Amygdala (tissue), 56 donors: ENCODE measurements around the gene TMEM9.

Experiments
- DNase-seq, 56 donors: peaks; one replicate each; lab custom pipeline; 2025; lab: John Stamatoyannopoulos, UW

TMEM9 gene

DNA sequence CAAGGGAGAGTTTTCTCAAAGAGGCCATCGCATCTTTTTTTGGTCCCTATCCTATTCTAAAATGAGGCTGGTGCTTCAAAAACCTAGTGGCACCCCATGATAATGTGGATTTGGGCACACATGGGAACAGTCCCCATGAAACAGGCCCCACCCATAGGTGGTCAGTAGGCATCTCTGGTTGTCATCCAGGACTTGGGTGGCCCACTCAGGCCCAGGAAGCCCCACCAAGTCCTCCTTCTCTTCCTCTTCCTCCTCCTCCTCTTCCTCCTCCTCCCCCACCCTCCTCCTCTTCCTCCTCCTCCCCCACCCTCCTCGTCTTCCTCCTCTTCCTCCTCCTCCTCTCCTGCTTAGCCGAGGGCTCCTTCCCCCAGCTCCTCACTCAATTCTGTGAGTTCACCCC is 42.6 kb downstream of the TMEM9 start:
- no peak for DNase-seq

DNA sequence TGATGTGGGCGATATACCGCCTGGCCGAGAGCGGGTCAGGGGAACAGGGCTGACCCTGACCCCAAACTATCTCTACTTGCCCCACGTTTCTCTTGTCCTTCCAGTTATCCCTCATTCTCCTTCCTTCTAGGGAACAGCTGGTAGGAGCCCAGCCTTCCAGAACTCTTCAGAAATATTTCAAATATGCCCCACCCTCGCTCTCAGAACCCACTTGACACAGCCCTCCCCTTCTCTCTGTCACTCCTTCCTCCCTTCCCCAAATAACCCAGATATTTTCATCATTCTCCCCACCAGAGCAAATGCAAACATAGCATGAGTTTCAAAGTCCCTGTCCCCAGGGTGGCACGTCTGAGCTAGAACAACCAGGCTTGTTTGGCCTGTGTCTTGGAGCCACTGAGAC is 43.1 kb downstream of the TMEM9 start:
- no peak for DNase-seq

DNA sequence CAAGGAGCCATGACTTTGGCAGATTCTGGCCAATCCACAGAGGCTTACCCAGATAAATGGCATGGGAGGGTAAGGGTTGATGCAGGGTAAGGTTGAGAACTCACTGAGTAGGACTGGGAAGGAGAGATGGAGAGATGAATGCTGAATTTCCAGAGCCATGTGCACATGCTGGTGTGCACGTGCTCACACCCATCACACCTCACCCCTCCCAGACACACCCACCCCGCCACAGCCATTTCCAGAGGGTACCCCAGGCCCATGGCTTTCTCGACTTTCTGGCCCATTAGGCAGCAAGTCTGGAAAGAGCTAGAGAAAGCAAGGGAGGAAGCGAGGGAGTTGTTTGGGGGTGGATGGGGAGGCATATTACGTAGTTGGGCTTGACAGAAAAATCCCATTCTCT is 43.7 kb downstream of the TMEM9 start:
- DNase-seq, result no peak

DNA sequence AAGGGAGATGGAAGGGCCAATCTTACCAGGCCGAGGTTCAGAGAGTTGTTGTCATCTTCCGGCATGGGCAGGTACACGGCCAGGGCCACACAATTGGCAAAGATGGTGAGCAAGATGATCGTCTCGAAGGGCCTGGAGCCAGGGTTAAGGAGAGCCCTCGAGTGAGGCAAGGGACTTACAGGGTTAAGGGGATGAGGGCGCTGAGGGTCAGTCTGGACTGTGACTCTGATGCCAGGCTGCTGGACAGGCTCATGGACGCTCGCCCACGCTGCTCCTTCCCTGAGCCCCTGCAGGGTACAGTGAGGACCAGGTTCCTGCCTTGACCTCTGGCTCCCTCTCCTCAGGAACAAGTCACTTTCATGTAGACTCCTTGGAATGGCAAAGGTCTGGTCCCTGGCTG is 44.1 kb downstream of the TMEM9 start:
- no peak for DNase-seq

DNA sequence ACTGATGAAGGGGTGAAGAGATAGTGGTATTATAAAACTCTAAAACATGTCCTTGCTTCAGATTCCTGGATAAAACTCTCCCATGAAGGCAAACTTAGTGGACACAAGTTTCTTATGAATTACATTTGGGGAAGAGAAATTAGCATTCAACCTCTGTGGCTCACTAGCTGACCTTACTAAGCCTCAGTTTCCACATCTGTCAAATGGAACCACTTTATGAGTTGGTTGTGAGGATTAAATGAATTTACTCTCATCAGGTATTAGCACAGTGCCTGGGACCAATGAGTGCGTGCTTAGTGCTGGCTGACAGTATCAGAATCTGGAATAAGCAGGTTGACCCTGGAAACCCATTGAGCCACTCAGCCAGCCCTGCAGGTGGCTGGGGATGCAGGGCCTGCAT is 44.6 kb downstream of the TMEM9 start:
- DNase-seq, result no peak

DNA sequence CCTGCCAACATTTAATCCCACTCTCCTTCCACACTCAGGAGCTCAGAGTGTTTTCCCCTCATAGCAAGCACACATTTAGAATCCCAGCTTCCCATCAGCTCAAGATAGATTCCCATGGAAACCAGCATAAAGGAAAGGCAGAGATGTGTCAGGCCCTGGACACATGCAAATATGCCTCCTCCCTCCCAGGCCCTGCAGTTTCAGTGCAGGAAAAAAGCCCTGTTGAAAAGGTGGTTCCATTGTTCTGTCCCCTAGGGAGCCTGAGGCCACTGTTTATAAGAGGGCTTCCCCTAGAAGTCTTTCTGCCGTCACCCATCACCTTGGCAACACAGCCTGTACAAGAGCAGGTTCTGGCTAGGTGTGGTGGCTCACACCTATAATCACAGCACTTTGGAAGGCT is 45.7 kb downstream of the TMEM9 start:
- DNase-seq, result peak in 2 of 56 donors; percentile 14 to 26

DNA sequence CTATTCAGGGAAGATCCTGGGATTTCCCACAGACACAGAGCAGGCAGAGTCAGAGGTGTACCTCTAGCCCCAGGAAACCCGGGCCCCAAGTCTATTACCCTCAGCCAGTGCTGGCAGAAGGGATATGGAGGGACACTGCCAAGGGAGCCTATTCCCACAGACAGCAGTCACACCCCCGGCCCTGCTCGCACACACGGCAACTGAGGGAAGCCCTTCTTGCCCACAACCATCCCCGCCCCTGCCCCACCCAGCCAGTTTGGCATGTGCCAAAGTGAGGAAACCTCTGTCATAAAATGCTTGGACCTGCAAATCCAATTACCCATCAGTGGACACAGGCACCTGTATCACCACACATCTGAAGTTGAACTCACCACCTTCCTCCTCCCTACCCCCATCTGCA is 48.6 kb downstream of the TMEM9 start:
- no peak for DNase-seq

DNA sequence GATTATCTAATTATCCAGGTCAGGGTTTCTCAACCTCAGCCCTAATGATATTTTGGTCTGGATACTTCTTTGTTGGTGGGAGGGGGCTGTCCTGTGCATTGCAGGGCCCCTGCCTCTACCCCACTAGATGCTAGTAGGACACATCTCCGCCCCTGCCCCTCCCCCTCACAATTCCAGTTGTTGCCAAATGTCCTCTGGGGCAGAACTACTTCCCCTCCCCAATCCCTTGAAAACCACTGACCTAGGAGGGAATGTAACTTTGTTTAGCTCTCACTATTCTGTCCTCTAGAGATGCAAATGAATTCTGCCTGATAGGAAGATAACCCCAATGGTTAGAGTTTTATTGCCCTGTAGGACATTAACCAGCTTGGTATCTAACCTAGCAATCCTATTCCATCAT is 50.1 kb downstream of the TMEM9 start:
- no peak for DNase-seq

DNA sequence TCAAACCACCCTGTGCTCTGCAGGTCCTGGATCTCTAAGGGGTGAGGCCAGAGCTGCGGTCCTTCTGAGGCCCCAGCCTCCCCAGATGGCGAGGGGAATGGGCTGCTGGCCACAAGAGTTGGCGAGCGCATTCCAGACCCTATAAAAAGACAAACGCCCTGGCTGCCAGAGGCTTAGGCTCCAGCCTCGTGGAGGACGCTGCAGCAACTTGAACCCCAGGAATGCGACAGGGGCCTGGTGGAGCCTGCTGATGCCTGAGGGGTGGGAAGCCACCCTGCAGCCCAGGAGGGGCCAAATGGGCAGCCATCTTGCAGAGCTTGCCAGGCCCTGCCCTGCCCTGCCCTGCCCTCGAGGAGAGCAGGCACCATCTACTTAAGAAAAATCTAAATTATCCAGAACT is 50.6 kb downstream of the TMEM9 start:
- no peak for DNase-seq

DNA sequence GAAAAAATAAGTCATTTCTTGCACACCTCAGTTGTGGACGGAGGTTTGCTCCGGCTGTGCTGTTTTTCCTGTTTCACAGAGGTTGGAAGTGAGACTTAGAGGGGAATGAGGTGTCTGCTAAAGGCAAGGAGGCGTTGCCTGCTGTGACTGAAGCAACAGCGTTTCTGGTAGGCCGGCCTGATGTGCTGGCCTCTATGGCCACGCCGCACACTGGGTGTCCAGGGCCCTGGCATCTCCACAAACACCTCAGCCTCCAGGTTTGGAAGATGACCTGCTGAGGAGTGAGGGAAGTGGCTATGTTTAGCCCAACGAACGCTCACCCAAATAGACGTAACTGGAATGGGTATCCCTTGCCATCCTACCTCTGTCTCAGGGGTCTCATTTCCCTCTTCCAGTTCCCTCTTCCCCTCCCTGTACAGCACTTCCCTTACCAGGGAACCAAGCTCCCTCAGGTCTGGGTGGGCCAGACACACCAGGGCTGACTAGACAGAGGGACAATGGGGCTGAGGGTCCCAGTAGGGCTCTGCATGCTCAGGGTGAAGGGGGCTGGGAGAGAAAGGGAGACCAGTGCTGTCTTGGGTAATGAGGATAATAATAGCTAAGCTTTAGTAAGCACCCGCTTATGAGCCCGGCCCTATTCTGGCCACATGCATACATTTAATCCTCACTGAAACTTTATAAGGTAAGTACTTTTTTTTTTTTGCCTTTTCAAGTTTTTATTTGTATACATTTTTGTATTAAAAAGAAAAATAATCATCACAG is 53.9 kb downstream of the TMEM9 start:
- DNase-seq, result no peak

DNA sequence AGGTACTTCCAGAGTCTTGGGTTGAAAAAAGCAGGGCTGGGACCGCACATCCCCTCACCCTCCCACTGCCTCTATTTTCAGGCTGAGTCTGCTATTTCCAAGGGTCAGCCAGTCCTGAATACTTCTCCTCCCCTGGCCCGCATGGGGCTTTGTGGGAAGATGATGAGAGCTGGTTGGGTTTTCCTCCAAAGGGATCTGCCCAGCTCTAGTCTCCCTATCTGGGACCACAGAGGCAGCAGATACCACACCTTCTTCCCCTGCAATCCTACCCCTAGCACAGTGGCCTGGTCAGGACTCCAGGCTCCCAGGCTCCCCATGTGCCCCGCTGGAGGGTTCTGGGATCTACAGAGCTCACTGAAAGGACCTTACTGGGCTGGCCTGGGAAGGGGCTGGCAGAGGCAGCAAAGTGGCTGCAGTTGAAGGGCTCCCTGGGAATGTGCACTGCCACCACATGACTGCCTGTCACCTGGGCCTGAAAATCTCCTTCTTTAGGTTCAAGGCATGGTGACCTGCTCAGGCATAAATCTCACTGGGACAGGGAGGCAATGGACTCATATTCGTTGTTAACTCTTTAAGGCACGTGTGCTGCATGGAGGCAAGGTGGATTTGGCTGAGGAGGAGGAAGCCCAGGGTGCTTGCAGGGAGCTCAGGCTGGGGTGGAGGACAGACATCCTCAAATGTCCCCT is 55.1 kb downstream of the TMEM9 start:
- no peak for DNase-seq

DNA sequence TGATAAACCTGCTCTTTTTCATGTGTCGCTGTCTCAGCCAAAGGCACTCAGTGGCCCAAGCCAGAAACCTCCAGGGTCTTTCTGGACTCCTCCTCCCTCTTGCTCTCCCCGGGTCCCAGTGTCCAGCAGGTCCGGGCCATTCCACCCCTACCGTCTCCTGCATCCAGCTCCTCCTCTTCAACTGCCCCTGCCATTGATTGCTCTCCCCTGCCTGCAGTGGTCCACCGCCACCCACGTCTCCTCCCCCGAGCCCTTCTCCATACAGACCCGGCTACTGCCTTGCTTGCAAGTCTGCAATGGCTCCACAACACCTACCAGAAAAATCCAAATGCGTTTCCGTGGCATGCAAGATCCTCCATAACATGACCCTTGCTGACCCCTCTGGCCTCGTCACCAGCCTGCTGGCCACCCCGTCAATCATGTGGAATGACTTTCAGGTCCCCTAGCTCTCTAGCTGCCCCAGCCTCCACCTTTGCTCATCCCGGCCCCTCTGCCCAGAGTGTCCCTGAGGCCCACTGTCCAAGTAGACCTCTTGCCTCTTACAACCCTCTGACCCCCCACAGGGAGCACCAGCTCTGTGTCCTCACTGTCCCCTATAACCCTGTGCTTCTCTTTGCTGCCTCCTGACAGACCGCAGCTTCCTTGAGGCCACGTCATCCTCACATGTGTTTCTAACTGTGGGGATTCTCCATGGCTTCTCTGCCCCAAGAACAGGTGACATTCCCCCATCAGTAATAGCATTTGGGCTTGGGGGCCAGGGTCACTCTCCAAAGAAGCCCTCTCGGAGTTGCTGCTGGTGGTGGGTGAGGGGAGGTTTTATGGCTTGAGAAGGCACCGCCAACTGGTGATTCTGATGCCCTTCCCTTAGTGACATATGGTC is 57.1 kb downstream of the TMEM9 start:
- no peak for DNase-seq

DNA sequence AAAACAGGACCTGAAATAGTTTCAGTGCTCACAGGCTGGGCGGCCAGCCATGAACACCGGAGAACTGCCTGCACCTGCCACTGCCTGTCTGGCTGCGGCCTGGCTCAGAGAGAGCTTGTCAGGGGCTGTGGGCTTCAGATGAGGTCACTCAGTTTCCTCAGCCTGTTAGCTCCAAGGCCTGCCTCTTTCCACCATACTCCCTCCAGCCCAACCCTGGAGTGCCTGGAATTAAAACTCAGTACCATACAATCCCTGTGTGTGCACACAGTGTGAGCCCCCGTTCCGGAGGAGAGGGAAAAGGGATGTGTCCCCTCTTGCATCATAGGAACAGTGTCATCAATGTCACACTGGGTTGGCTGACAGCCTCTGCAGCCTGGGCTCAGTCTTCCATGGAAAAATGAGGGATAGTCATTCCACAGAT is 58.2 kb downstream of the TMEM9 start:
- peak in 3 of 56 donors; percentile 9 to 34 (median 30) for DNase-seq

DNA sequence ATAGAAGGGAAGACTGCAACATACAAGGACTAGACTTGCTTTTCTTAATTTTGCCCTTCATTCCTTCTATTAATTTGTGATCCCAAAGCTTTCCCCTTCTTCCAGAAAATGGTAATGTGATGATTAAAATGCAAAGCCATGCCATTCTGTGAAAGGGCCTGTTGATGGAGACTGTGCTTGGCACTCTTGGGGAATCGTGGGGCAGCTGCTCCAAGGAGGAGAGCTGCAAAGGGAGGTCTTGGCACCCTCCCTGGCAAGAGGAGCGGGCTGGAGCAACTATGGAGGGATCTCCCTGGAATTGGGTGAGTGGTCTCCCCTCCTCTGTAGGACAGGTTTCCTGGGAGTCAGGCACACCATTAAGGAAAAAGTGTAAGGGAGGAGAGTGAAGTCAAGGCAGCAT is 58.7 kb downstream of the TMEM9 start:
- DNase-seq, result peak in 25 of 56 donors; percentile 7 to 62 (median 29)

DNA sequence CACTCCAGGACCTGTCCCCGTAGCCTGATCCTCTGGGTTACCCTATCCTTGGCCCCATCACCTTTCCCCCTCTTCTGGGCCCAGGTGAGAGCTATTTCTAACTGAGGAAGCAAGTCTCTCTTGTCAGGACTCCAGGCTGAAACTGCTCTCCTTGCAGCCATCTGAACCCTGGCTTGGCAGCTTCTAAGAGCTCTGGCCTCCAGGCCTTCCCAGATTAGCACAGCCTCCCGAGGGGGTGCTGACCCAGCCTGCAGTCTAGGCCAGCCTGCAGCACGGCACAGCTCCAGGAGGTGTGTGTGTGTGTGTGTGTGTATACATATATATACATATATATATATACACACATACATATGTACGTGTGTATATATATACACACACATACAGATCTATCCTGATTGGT is 59.4 kb downstream of the TMEM9 start:
- peak in 2 of 56 donors; percentile 7 to 12 for DNase-seq

DNA sequence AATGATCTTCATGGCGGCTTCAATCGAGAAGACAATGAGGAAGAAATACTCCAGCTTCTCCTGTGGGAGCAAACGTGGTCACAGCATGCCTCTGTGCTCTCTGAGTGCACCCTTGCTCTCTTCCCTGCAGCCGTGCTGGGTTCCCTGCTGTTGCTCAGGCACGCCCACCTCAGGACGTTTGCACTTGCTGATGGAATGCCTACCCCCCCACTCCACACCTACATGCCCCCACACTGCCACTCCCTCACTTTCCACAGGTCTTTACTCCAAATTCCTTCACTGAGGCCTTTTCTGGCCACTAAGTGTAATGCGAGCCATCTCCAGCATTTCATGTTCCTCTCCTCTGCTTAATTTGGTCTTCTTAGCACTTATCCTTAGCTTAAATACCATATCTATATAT is 60.3 kb downstream of the TMEM9 start:
- no peak for DNase-seq

DNA sequence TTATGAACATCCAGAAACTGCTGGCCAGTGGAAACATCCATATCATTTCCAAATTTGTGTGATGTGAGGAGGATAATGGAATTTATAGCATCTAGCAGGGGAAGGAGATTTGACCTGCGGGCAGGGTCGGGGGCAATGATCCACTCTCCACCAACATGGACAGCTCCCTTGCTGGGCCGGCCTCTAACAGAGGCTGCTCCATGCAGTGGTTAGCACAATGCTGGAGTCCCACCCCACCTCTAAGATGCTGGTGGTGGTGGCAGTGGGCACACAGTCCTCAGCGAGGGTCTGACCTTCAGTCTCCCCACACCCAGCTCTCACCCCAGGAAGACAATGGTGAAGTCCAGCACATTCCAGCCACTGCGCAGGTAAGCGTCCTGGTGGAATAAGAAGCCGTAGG is 60.7 kb downstream of the TMEM9 start:
- DNase-seq, result no peak

DNA sequence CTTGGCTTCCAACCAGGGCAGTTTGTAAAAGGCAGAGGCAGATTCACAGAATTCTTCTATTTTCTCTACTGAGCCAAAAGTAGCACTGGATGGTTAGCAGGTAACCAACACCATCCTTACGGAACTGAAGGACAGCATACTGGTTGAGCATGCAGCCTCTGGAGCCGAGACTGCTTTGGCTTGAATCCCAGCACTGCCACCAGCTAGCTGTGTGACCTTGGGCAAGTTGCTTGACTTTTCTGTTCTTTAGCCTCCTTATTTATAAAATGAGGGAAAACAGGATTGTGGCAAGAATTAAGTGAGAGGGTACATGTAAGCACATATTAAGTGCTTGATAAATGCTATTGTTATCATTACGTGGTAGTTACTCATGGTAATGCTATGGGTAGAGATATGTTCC is 61.5 kb downstream of the TMEM9 start:
- DNase-seq, result no peak

DNA sequence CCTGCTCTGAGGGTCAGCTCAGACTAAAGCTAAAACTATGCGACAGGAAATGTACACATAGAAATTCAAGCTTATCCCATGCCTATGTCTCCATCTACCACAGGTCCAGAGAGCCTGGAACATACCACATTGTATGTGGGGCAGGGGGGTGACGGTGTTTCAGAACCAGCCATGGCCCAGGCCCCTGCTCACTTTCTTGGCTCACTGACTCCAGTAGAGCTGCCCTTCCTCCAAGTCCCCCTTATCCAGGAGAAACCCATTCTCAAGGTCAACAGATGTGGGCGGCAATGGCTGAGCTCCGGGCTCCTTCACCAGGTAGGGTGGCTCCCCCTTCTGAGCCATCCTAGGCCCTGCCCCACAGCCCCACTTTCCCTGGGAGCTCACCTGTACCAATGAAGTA is 63.0 kb downstream of the TMEM9 start:
- DNase-seq, result no peak

DNA sequence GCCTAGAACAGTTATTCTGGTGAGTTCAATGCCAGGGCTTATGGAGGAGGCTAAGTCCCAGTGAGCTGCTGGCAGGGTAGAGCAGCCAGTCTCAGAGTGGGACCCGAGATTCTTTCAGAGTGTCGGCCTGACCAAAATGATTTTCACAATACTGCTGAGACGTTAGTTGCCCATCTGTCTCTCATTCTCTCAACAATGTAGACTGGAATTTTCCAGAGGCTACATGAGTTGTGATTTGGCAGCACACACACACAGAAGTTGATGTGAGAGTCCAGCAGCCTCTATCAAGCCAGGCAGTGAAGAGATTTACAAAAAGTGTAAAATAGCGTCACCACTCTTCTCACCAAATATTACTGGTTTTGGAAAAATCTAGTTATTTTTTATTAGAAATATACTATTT is 63.7 kb downstream of the TMEM9 start:
- no peak for DNase-seq

DNA sequence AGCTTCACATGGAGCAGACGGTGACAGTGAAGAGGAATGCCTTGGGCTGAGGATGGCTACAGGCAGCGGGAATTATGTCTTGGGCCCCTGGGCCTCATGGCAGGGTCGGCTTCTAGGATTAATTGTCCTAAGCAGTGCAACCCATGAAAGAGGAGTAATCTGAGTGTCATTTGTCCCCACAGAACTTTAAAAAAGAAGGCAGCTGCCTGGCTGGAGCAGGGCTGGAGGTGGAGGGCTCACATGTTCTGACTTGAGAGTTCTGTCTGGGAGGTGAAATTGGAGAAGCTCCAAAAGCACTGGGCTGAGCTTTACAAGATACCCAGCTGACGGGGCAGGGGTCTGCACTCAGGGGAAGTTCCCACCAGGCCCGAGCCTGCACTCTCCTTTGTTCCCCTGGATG is 64.7 kb downstream of the TMEM9 start:
- DNase-seq, result no peak
